Cardiac fibroblast (primary cell): Measurements from ENCODE around the gene SBK3.
A peak's percentile ranks its signal among the peaks of the same experiment; 100 is the strongest.

ENCODE experiments used
- DNase-seq, 2 donors: peaks; one replicate each; pipeline versions ENCODE4 v3.0.0 to v3.0.0-alpha.2; 2010; ENCODE audit warnings: low read depth in 2 of 2
- H3K4me3 ChIP-seq, 2 donors: replicated peaks in 1 of 2; 1 replicate in 1 of 2; 2 replicates in 1 of 2; pipeline ENCODE4 v1.5.1; 2011; ENCODE audit warnings: low read depth in 2 of 2, low read length in 2 of 2, mild to moderate bottlenecking in 2 of 2, moderate library complexity in 1 of 2
- TF ChIP-seq, protein P1 (sequence below): IDR thresholded peaks from one replicate; pipeline ENCODE4 v1.5.1; 2011; ENCODE audit warnings: low read depth, mild to moderate bottlenecking, low read length, inconsistent platforms

SBK3 gene

DNA sequence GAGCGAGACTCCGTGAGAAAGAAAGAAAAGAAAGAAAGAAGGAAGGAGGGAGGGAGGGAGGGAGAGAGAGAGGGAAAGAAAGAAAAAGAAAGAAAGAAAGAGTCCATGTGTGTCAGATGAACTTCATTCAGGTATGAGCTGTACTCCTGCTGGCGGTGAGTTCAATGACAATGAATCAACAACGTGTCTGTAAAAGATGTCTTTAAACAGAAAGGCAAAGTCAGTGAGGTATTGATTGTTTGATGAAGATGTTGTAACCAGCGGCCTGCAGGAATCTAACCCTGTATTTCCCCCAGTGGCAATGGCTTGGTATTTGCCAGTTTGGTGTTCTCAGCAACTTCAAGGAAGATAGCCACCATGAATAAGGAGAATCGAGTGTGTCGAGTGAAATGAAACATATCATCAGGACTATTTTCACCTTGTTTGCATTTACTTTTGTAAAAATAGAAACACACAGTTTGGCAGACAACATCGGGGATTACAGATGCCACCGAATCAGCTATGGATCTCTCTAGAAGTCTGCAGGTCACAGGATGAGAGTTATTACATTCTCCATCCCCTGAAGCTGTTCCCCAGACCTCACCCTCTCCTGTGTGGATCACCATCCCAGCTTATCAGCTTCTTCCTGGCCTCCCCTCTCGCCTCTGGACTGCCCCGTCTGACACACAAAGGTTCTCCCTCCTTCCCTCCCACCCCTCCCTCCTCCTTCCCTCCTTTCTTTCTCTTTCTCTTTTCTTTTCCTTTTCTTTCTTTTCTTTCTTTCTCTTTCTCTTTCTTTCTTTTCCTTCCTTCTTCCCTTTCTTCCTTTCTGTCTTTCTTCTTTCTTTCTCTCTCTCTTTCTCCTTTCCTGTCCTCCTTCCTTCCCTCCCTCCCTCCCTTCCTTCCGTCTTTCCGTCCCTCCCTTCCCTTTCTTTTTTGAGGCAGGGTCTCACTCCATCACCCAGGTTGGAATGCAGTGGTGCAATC, 8.2 kb upstream of the SBK3 start:
- TF ChIP-seq, protein P1, sequence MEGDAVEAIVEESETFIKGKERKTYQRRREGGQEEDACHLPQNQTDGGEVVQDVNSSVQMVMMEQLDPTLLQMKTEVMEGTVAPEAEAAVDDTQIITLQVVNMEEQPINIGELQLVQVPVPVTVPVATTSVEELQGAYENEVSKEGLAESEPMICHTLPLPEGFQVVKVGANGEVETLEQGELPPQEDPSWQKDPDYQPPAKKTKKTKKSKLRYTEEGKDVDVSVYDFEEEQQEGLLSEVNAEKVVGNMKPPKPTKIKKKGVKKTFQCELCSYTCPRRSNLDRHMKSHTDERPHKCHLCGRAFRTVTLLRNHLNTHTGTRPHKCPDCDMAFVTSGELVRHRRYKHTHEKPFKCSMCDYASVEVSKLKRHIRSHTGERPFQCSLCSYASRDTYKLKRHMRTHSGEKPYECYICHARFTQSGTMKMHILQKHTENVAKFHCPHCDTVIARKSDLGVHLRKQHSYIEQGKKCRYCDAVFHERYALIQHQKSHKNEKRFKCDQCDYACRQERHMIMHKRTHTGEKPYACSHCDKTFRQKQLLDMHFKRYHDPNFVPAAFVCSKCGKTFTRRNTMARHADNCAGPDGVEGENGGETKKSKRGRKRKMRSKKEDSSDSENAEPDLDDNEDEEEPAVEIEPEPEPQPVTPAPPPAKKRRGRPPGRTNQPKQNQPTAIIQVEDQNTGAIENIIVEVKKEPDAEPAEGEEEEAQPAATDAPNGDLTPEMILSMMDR, result no peak
- H3K4me3 ChIP-seq, result no peak overlapping the region
- no peak for DNase-seq

DNA sequence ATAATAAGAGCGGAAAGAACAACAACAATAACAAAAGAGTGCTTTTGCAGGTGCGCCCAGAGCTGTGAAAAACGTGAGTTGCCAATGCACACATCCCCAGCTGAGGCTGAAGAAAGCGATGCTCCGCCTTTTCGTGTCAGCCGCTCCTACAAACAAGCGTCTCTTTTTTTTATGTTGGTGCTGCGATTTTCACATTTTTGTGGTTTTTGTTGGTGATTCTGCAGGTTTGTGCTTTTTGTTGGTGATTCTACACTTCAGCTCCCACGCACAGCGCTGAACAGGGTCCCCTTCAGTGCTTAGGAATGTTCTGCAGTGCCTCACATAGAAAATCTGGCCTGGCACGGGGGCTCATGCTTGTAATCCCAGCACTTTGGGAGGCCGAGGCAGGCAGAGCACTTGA, 7.3 kb upstream of the SBK3 start:
- H3K4me3 ChIP-seq, result no peak overlapping the region
- TF ChIP-seq, protein P1, result no peak
- DNase-seq, result peak; percentile 84 to 85

DNA sequence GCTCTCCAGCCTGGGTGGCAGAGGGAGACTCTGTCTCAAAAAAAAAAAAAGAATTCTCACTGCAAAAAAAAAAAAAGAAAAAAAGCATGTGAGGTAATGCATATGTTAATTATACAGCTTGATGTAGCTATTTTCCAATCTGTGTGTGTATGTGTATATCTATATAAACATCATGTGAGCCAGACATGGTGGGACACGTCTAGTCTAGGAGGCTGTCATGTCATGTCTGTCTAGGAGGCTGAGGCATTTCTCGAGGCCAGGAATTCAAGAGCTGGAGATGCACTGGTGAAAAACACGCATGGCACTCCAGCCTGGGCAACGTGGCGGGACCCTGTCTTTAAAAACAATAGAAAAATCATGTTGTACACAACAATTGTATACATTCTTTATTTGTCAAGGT, 6.9 kb upstream of the SBK3 start:
- no peak for DNase-seq
- TF ChIP-seq, protein P1, result no peak
- H3K4me3 ChIP-seq, result no peak overlapping the region

DNA sequence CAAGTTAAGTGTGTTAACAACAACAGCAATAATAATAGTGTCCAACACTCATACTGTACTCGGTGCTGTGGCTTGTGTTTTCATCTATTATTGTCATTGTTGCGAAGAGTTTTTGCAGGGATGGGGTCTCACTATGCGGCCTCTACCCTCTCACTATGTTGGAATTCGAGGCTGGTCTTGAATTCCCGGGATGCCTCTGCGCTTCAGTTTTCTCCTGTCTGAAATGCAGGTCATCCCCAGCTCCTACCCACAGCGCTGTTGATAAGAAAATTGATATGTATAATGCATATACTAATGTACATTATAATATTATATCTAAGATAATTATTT, 4.9 kb upstream of the SBK3 start:
- DNase-seq, result peak in 1 of 2 donors; percentile 28
- no peak overlapping the region for H3K4me3 ChIP-seq
- TF ChIP-seq, protein P1, result no peak

DNA sequence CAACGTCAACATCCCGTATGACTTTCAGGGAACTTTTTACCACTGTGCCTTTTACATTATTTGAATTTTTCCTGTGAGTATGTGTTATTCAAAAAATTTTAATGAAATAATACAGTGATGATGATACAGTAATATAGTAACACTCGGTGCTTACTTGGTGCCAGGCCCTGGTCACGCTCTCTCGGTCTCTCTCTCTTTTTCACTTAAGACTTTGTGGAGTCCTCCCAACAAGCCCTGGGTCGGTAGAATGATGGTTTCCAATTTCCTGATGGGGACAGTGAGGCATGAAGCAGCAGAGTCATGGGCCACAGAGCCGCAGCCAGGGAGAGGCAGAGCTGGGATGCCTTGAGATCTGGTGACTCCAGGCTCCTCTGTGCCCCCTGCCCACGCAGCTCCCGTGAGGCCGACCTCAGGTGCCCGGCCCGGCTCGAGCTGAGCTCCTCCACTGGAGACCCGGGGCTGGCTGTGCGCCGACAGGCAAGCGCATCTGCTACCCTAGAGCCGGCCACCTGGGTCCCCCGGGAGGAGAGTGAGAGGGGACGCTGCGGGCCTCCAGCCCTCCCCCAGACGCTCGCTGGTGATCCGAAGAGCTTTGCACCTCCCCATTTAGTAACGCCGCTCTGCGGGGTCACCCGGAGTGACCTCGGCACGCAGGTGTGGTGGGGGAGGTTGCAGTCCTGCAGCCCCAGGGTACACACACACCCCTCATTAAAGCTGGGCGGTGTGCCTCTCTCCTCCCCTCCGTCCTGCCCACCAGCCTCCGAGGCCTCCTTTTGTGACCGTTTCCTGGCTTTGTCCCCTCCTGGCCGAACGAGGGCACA, 4.4 kb upstream of the SBK3 start:
- H3K4me3 ChIP-seq, result peak overlapping the region in 1 of 2 donors; percentile 37
- TF ChIP-seq, protein P1, result peak; percentile 12
- DNase-seq, result peak; percentile 82 to 94

DNA sequence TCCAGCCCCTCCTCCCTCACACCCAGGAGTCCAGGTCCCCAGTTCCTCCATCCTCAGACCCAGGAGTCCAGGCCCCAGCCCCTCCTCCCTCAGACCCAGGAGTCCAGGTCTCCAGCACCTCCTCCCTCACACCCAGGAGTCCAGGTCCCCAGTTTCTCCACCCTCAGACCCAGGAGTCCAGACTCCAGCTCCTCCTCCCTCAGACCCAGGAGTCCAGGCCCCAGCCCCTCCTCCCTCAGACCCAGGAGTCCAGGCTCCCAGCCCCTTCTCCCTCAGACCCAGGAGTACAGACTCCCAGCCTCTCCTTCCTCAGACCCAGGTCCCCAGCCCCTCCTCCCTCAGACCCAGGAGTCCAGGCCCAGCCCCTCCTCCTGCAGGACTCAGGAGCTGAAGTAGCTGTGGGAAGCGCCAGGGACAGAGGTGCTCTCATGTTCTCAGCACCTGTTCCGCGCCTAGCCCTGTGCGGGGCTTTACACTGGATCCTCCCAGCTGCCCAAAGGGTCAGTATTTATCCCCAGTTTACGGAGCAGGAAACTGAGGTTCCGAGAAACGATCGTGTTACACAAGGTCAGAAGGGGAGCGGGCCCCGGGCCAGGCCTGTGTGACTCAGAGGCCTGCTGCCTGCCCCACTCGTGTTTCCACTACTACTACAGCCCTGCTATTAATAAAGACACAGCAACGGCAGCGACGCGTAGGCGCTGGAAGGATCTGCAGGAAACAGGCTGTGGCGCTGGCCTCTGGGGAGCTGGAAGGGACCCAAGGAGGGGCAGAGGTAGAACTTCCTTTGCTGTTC, 1.7 kb upstream of the SBK3 start:
- H3K4me3 ChIP-seq, result no peak overlapping the region
- DNase-seq, result peak; percentile 81 to 87
- TF ChIP-seq, protein P1, result no peak
